NCI-H69 (cell line): ENCODE data around the gene UTS2R.

ENCODE experiments used
- DNase-seq: peaks from one replicate; lab custom pipeline; 2025; lab: John Stamatoyannopoulos, UW

Gene UTS2R

GRCh38 chr17:82371333-82372248 is at the start of gene UTS2R:
Gene UTS2R, plus strand, starts transcription at chr17:82371765. Its CDS starts 2,560 bp downstream, at chr17:82374325.
- peak; percentile 63 for DNase-seq

GRCh38 chr17:82321947-82322466 is 49.6 kb upstream of the UTS2R start:
- DNase-seq = no peak

DNA sequence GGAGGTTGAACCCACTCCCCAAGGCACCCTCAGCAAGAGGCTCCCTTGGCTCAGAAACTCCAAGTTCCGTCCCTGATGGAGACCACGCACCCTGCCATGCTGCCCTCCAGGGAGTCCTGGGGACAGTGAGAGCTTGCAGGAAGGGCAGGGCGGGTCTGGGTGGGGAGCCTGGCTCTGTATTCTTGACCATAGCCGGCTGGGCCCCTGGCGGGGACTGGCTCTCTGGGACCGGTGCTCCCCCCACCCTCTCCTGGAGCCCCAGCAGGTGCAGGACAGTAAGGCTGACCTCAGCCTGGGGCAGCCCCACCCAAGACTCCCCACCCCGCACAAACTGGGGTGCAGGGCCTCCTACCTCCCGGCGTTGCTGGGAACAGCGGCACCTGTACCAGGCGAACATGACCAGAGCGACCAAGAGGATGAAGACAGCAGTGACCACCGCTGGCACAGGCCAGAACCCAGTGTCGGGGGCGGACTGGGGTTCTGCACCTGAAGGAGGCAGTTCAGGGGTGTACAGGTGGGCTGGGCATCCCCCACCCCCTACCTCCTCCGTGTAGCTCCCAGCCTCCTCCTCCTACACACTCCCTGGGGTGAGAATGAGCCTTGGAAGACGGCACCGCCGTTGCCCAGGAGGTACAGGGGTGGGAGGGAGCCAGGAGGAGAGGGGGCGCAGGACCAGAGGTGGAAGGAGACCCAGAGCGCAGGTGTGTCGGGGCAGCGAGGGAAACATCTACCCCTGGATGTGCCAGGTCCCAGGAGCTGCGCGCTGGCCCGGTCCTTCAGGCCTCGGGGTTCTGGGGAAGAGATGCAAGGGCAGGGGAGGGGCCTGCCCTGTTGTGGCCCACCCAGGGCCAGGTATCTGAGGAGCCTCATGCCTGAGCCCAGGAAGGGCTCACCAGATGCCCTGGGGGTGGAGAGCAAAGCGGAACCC is 48.8 kb upstream of the UTS2R start:
- no peak for DNase-seq

DNA sequence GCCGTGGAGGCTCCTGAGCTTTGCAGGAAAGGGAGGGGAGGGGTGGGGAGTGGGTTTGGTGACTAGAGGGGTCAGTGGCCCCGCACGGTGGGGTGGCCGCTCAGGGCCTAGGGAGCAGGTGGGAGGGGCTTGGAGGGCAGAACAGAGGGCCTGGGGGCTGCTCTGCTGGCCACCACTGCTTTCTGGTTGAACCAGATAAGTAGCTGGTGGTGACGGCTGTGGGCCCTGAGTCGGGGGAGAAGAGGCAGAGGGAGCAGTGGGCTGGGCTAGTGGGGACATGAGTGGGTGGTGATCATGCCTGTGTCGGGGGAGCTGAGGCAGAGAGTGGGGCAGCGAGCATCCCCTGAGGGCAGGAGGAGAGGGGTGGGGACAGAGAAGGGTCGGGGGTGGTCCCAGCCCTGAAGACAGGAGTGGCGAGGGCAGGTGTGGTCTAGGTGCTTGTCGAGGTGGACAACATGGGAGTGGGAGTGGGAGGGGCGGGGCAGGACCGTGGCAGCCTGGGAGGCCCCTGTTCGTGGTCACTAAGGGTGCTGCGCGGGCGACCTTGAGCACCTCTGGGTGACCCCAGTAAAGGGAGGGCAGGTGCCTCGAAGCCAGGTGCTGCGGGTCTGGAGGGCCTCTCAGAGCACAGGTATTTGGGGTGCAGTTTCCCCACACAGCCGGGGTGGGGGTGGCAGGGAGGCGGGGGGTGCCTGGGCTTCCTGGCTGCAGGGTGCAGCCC is 47.9 kb upstream of the UTS2R start:
- DNase-seq = no peak

DNA sequence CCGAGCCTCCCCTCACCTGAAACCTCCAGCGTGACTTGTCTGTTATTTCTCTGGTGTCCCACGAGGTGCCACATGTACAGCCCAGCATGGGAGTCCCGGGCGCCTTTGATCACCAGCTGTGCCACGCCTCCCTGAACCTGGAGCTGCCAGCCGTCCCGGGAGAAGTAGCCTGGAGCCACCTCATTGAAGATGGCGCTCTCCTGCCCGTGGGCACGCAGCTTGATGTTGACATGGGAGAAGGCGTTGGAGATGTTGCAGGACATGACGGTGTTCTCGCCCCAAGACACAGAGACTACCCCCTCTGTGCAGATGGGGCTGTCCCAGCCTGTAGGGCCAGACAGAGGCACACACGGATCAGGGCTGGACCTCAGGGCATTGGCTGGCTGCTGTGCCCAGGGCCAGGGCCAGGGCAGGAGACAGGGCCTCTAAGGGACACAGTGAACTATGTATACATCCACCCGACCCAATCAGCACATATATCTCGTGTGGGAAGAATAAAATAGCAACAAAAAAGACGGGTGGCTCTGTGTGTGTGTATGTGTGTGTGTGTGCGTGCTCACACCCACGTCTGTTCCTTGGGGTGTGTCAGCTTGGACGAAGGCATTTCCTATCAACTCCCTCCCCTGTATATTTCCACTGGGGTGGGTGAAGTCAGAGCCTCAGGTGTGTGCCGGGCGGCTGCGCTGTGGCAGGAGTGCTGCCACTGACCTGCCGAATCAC is 46.8 kb upstream of the UTS2R start:
- peak; percentile 27 for DNase-seq

DNA sequence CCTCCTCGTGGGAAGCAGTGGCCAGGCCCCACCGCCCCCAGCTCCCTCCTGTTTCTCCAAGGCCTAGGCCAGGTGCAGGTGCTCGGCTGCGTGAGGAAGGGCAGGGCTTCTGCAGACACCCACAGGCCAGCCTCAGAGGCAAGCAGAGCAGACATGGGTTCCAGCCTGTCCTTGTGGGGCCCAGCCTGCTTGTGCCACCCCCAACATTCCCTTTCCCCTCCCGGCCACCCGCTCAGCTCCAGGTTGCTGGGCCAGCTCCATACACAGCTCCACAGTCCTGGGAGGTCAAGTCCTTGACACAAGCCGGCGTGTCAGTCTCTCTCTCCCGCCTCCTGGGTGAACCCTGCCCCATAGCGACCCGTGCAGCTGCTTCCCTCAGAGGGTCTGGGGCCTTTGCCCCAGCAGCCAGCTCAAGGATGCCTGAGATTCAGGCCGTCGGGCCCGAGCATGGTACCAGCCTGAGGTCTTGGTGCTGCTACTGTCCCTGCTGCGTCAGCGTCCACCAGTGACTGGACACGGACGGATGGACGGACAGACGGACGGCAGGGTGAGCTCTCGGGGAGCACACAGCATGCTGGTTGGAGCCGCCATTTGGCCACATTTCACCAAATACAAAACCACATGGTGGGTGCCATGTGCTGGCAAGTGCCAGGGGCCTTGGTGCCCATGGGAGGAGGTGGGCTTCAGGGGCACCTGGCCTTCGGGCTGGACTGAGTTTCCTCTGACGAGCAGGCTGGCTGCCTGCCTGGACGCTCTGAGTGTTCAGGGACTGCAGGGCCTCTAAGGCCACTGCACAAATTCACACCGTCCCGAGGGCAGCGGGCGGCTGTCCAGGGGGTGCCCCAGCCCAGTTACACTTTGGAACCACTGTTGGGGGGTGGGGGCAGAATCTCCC is 46.0 kb upstream of the UTS2R start:
- no peak for DNase-seq

- peak; percentile 80 for DNase-seq
These were observed 44.3 kb upstream of the UTS2R start for GRCh38 chr17:82327289-82327688.

DNA sequence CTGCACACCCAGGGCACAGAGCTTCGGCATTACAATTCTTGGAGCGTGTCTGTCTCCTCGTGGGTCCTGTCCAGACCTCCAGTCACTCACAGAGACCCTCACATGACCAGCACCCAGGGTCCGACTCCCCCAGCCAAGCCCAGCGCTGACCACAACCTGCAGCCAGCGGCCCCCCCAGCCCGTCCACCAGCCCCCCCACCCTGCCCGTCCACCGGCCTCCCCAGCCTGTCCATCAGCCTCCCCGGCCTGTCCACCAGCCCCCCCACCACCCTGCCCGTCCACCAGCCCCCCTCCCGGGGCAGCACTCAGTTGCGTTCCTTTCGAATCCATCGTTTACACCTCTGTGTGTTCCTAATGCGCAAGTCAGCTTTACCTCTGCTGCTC is 43.8 kb upstream of the UTS2R start:
- no peak for DNase-seq

DNA sequence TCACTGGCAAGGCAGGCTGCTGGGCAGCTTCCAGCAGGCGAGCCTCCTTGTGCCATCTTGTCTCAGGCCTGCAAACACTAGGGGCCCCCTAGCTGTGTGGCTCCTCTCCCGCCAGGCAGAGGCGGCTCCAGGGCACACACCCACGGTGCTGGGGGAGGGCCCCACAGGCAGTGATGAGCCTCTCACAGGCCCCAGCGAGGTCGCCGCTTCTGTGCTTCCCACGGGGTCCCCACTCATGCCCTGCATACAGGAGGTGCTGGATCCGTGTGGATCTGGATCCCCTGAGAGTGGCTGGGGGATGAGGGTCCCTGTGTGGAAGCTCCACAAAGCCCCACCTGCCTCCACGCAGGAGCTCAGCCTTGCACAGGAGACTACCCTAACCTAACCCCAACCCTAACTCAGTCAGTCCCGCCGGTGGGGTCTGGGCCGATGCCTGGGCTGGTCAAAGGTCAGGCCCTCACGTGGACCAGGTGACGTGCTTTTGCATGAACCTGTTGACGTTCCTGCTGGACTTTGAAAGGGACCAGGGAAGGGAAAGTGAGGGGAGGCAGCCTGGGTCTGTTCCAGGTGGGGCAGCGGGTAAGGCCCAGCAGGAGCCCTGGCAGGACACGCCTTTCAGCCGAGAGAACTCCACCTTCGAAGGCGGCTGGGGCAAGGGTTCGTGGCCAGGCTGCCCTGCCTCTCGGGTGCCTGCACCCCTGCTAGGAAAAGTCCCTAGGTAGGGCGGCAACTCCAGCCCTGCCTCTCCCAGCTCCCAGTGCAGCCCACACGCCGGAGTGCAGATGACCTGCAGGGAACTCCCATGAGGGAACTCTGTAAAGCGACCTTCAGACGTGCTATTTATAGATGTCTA is 43.2 kb upstream of the UTS2R start:
- peak; percentile 86 for DNase-seq

DNA sequence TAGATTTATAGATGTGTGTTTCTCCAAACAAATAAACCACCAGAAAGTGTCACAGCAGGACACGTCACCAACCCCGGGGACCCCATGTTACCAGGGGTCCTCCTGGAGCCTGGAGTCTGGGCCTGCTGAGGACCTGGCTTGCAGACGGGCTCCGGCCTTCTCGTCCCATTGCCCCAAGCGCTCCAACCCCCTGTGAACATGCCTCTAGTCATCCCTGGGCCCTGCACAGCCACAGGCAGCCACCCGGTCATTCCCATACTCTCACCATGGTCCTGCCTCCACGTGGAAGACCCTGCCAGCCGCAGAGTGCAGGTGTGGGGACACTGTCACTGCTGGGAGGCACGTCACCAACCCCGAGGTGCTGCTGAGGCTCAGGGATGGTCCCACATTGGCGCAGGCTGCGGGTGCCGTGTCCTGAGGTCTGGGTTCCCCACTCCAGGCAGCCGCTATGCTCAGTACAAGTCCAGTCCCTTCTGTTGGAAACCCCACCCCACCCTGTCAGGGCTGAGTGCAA is 42.5 kb upstream of the UTS2R start:
- DNase-seq = peak; percentile 61

DNA sequence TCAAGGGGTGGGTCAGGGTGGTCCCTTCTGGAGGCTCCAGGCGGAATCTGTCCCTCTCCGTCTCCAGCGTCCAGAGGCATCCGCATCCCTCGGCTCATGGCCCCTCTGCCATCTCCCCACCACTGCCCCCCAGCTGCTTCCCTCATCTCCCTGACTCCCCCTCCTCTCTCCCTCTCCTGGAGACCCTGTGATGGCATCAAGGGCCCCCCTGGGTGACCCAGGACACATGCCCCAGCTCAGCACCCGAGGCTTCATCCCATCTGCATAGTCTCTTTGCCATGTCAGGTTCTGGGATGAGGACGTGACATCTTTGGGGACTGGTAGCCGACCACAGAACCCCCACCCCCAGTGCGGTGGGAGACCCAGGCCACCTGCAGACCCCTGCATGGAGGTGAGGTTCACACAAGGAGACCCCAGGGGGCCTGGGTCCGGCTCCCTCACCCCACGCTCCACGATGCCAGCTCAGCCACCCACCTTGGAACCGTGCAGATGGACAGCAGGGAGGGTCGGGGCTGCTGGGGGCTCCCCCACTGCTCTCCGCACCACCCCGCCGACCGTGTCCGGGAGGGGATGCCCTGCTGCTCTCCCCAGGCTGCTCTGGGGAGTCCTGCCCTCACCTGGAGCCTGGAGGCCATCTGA is 41.8 kb upstream of the UTS2R start:
- no peak for DNase-seq

GRCh38 chr17:82330322-82331239 is 41.0 kb upstream of the UTS2R start:
- peak; percentile 97 for DNase-seq

- DNase-seq = no peak
These were observed 40.1 kb upstream of the UTS2R start for GRCh38 chr17:82331345-82331939.

DNA sequence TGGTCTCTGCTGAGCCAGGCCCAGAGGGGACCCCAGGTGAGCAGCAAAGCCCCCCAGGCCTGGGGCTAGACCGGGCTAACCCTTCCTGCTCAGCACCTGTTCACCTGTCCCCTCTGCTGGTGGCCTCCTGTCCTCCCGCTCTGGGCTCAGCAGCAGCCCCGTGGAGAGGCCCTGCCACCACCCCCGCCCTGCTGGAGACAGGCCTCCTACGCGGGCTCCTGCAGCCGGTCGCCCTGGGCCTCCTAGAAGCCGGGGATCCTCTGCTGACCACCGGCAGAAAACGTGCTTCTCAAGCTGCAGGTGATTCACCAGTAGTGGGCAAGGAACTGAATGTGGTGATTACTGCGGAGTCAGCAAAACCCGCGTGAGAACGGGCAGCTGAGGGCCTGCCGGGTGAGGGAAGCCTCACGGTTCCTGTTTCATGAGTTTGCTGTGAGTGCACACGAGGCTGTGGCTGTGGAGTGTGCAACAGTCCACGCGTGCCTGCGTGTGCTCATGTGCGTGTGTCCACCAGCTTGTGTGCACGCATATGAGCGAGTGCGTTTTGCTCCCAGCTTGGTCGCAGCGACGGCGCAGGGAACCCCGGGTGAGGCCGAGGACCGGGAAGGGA is 38.8 kb upstream of the UTS2R start:
- DNase-seq = peak; percentile 60

DNA sequence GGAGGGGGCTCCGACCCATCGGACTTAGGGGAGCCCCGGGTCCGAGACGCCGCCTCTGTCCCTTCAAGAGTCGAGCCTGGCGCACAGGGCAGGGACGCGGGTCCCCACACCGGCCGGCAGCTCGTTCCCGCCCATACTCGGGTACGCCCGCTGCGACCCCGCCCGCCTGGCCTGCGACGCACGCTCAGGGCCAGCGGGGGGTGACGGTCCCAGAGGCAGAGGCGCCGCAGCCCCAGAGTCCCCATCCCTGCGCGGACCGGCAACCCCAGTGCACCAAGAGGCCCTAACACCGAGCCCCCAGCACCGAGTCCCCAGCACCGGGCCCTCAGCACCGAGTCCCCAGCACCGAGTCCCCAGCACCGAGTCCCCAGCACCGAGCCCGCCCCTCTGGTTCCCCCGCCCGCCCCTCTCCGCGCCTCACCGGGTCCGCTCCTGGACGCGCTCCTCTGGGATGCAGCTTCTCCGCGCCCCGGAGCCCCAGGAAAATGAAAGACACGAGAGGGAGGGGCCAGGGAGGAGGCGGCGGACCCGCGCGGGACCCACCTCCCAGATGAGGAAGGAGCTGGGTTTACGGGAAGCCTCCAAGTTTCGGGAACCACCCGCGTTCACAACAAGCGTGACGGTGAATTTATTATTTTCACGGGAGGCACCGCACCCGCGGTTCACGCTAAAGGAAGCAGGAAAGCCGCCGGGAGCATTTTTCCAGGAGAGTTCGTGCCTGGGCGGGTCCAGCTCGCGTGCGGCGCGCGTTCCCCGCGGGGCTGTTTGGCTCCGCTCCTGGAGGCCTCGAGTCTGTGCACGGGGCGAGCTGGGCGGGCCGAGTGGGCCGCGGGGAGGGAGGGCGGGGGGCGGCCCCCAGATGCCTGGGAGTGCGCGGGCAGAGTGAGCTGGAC is 38.0 kb upstream of the UTS2R start, which contains the start of gene SECTM1:
SECTM1 (minus strand) TSS at position 488 of the 893 bp plus-strand sequence. CDS start 6,526 bp downstream, outside the sequence.
- peak; percentile 74 for DNase-seq
